MG63 (cell line): Measurements from ENCODE around the gene RAB6A. TPM values are rescaled to one million over a fixed set of nuclear protein-coding genes. Genes with fewer than 3 reads are reported as not detected.
"Not testable (repeated sequence)": the region's sequence is repeated elsewhere in the genome, so short reads cannot be mapped to it uniquely, and the experiment has no call there.

Experiments used
- DNase-seq: peaks from one replicate; pipeline ENCODE4 v3.0.0-alpha.2; 2020
- H3K27me3 ChIP-seq: fragments of 250-450 bp; sonication (Bioruptor Pico); 2 replicates; pipeline ENCODE4 v1.5.1; 2020; ENCODE audit warnings: mild to moderate bottlenecking, moderate library complexity
- H3K36me3 ChIP-seq: fragments of 250-450 bp; sonication (Bioruptor Pico); 2 replicates; pipeline ENCODE4 v1.5.1; 2020; ENCODE audit warnings: mild to moderate bottlenecking, moderate library complexity
- H3K4me3 ChIP-seq: fragments of 250-450 bp; sonication (Bioruptor Pico); 2 replicates; pipeline ENCODE4 v1.5.1; 2020; ENCODE audit warnings: mild to moderate bottlenecking, moderate library complexity
- H3K9me3 ChIP-seq: fragments of 250-450 bp; sonication (Bioruptor Pico); 2 replicates; pipeline ENCODE4 v1.5.1; 2020; ENCODE audit warnings: mild to moderate bottlenecking, moderate library complexity
- total RNA-seq: library from RNA; depleted of rRNA; stranded (reverse); fragments of >200 nt; shearing (Covaris generic); gene quantifications from 2 replicates; pipeline ENCODE4 v1.2.3, GENCODE V29; 2014; ENCODE audit warnings: low replicate concordance; rRNA removed

Gene RAB6A
- 69.1 and 72.2 TPM in 2 replicates for total RNA-seq

- H3K27me3 ChIP-seq: peaks cover 2% of the 10 kb centered on the region; the same call in 1 of the 2 replicates
- peaks cover 8% of the 10 kb centered on the region; the same call in 1 of the 2 replicates for H3K36me3 ChIP-seq
- no peaks in the 10 kb centered on the region for H3K9me3 ChIP-seq
- H3K4me3 ChIP-seq: peak within 1 kb of the TSS; percentile 94
- peak; percentile 100 for DNase-seq
Observed at GRCh38 chr11:73760679-73761402, at the start of gene RAB6A. Gene RAB6A, minus strand, starts transcription at chr11:73761074. Its CDS starts 439 bp downstream, at chr11:73760635.

DNA sequence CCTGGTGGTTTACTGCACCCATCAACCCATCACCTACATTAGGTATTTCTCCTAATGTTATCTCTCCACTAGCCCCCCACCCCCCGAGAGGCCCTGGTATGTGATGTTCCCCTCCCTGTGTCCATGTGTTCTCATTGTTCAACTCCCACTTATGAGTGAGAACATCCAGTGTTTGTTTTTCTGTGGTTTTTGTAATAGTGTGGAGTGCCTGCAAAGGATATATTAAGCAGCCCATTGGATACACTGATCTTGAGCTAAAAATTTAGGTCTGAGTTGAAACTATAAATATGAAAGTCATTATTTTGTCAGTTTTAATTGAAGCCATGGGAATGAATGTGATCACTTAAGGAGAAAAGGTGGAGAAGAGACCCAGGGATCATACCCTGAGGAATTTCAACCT lies 49.8 kb upstream of the RAB6A start:
- DNase-seq: no peak
- no peaks in the 10 kb centered on the region for H3K9me3 ChIP-seq
- H3K4me3 ChIP-seq: no peak overlapping the region
- no peaks in the 10 kb centered on the region for H3K36me3 ChIP-seq
- no peaks in the 10 kb centered on the region for H3K27me3 ChIP-seq

DNA sequence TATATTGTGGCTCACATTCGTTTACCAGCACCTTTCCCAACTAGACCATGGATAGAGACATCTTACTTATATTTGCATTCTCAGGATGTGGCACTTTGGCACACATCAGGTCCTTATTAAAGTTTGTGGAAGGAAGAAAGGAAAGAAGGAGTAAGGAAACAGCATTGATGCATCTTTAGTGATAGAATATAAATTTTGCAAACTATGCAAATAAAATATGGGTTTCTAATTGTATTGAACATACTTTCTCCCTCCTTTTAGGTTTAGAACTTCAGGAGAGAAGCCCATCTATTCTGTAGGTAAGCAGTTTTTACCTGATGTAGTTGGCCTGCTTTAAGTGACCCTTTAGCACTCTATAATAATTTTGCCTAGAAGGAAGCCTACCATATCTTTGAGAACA lies 47.2 kb upstream of the RAB6A start:
- H3K4me3 ChIP-seq: no peak overlapping the region
- no peaks in the 10 kb centered on the region for H3K9me3 ChIP-seq
- no peaks in the 10 kb centered on the region for H3K27me3 ChIP-seq
- no peak for DNase-seq
- H3K36me3 ChIP-seq: no peaks in the 10 kb centered on the region

DNA sequence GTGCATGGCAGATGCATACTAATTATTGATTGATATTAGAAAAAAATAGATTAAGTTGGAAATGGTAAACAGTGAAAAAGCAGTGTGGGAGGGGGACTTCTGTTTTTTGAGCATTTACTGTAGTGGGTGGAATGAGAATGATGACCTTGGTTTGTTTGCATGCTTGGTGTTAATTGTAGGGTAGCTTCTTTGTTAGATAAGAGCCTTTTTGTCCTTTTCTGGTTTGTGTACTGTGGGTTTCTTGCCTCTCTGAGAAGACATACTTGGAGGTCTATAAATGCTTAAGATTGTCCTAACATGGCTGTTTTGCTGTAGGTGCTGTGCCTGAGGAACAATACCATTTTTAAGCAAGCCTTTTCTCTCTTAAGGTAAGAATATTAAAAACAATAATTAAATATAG lies 43.8 kb upstream of the RAB6A start:
- Histone ChIP-seq H3K4me3 (no peak overlapping the region), H3K36me3 (no peaks in the 10 kb centered on the region), H3K27me3 (no peaks in the 10 kb centered on the region), H3K9me3 (no peaks in the 10 kb centered on the region)
- no peak for DNase-seq

- H3K27me3 ChIP-seq: no peaks in the 10 kb centered on the region
Observed at GRCh38 chr11:73801136-73801535, 40.3 kb upstream of the RAB6A start.

GRCh38 chr11:73800276-73800806 lies 39.5 kb upstream of the RAB6A start:
- no peak overlapping the region for H3K4me3 ChIP-seq
- H3K36me3 ChIP-seq: no peaks in the 10 kb centered on the region
- DNase-seq: no peak
- H3K9me3 ChIP-seq: no peaks in the 10 kb centered on the region
- H3K27me3 ChIP-seq: no peaks in the 10 kb centered on the region

More at GRCh38 chr11:73801136-73801535, 40.3 kb upstream of the RAB6A start:
- Histone ChIP-seq H3K36me3 (no peaks in the 10 kb centered on the region), H3K4me3 (no peak overlapping the region), H3K9me3 (no peaks in the 10 kb centered on the region)
- no peak for DNase-seq

DNA sequence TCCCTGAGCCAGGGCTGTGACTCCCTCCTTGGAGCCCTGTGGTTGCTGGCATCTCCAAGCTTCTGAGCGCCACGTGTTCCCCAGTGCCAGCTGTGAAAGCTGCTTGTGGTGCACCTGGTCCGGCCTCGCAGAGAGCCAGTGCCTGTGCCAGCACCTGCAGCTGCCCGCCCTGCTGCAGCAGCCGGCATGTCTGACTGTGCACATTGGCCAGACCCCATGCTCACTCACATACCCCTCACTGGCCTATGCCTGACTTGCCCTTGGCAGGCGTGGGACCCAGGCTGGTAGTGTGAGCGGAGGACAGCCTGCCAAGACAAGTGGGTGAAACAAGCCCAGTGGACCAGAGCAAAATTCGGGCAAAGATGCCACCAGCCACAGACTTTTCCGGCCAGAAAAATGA lies 36.6 kb upstream of the RAB6A start:
- H3K9me3 ChIP-seq: no peaks in the 10 kb centered on the region
- no peak overlapping the region for H3K4me3 ChIP-seq

DNA sequence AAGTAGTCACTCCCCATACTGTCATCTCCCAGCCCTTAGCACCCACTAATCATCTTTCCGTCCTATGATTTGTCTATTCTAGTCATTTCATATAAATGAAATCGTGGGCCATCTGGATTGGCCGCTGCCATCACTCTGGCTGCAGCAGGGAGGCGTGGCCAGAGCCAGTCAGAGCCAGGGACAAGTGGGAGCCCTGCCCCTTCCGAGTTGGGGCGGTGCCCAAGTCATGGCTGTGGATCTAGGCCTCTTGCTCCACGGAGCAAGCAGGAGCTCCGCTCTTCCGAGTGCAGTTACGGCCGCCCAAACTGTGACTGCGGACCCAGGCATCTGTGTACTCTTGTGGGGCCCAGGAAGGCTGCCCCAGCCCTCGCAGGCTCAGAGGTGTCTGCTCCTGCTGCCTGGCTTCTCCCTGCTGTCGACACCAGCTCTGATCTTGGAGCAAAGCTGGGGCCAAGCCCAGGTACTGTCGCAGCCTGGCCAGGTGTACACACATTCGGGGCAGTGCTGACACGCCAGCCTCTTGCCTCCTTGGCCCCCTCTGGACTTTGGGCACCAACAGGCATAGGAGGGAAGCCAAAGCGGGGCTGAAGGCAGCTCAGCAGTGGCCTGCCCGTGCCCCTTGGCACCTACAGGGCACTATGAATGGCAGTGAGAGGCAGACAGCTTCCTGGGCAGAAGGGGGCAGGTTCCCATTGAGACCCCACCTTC lies 35.2 kb upstream of the RAB6A start:
- DNase-seq: no peak
- Histone ChIP-seq H3K9me3 (no peaks in the 10 kb centered on the region), H3K36me3 (peaks cover 6% of the 10 kb centered on the region; the same call in 1 of the 2 replicates), H3K27me3 (no peaks in the 10 kb centered on the region), H3K4me3 (no peak overlapping the region)

More for the DNA sequence above, 36.6 kb upstream of the RAB6A start:
- no peaks in the 10 kb centered on the region for H3K27me3 ChIP-seq
- H3K36me3 ChIP-seq: peaks cover 4% of the 10 kb centered on the region; the same call in 1 of the 2 replicates
- no peak for DNase-seq

- peaks cover 6% of the 10 kb centered on the region for H3K36me3 ChIP-seq
- H3K4me3 ChIP-seq: no peak overlapping the region
- no peaks in the 10 kb centered on the region for H3K27me3 ChIP-seq
- no peaks in the 10 kb centered on the region for H3K9me3 ChIP-seq
- DNase-seq: no peak
Observed at GRCh38 chr11:73792584-73792983, 31.7 kb upstream of the RAB6A start.

DNA sequence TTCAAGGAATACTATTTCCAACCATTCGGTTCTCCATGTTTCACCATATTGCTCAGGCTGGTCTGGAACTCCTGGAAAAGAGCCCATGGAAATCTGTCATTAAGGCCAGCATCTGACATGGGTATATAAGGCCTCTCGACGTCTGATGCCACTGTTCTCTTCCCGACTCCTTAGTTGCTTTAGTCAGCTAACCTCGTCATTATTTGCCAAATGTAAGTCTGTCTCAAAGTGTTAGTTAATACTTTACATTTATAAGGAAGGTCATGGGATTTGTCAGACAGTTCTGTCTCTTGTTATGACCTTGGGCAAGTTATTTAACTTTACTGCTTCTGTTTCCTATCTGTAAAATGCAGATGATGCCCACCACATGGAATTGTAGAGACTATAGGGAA lies 28.4 kb upstream of the RAB6A start:
- no peak for DNase-seq
- Histone ChIP-seq H3K36me3 (peaks cover 6% of the 10 kb centered on the region), H3K27me3 (no peaks in the 10 kb centered on the region), H3K9me3 (no peaks in the 10 kb centered on the region), H3K4me3 (peak overlapping the region; percentile 68)

DNA sequence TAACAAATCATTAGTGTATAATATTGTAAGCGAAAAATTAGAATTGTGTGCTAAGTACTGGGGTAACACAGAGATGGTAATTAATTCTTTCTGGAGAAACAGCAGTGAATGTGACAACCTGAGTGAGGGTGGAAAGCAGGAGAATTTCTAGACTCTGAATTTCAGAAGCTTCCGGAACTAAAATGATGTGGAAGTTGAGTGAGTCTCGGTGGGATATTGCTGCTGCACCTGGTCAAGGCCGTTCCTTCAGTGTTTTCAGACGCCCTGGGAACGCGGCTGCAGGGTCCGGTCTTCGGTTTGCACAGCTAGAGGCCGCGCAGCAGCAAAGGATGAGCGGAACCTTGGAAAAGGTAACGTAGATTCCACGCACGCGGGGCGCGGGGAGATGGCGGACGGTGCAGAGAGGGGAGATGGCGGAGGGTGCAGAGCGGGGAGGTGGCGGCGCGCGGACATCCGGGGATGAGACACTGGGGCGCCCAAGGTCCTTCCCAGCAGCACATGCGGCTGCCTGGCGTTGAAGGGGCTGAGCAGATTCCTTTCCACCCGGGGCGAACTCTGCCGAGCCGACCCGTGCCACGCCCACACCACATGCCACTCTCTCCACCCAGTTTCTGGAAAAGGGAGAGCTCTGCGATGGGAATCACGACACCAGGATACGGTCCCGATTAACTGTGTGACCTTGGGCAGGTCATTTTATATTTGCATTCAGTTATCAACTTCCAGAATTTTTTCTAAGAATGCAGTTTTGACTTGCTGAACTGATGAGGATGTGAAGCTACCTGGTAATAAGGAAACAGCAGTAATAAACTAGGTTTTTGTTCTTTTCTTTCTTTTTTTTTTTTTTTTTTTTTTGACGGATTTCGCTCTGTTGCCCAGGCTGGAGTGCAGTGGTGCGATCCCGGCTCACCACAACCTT lies 27.0 kb upstream of the RAB6A start, which contains the start of gene MRPL48:
TSS of gene MRPL48 (plus strand) at position 232 of the 916 bp plus-strand sequence. CDS start at position 330, 98 bp downstream.
- H3K9me3 ChIP-seq: no peaks in the 10 kb centered on the region
- peak; percentile 98 for DNase-seq
- peak within 1 kb of the TSS; percentile 68 for H3K4me3 ChIP-seq
- no peaks in the 10 kb centered on the region for H3K27me3 ChIP-seq
- H3K36me3 ChIP-seq: peaks cover 6% of the 10 kb centered on the region

GRCh38 chr11:73787051-73787642 lies 26.3 kb upstream of the RAB6A start:
- Histone ChIP-seq H3K4me3 (peak overlapping the region; percentile 68), H3K27me3 (no peaks in the 10 kb centered on the region), H3K9me3 (no peaks in the 10 kb centered on the region), H3K36me3 (no peaks in the 10 kb centered on the region; the same call in 1 of the 2 replicates)
- DNase-seq: no peak

- H3K36me3 ChIP-seq, H3K4me3 ChIP-seq, H3K27me3 ChIP-seq, DNase-seq, H3K9me3 ChIP-seq: not testable (repeated sequence)
Observed at GRCh38 chr11:73785467-73785866, 24.6 kb upstream of the RAB6A start.

- no peak overlapping the region for H3K4me3 ChIP-seq
- no peaks in the 10 kb centered on the region for H3K27me3 ChIP-seq
- no peak for DNase-seq
- no peaks in the 10 kb centered on the region; the same call in 1 of the 2 replicates for H3K36me3 ChIP-seq
- H3K9me3 ChIP-seq: no peaks in the 10 kb centered on the region
Observed at GRCh38 chr11:73784734-73785133, 23.9 kb upstream of the RAB6A start.

DNA sequence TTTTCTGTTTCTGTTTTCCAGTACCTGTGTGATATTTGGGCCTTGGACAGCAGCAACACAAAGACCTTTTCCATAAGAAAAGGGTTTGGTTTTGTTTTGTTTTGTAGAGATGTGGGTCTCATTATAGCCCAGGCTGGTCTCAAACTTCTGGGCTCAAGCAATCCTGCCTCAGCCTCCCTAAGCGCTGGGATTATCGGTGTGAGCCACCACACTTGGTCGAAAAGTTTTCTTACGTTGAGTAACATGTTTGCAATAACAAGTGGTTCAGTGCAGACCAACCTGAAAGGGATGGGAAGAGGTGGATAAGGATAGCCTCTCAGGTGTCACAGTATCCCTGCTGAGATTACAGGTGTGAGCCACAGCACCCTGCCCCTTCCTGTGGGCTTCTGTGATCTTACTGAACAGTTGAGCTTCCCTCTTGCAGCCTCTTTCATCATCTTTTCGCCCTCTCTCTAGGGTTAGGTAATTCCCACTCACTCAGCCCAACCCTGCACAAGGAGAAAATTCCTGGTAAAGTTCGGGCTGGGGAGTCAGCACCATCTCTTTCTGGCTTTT lies 23.3 kb upstream of the RAB6A start:
- no peaks in the 10 kb centered on the region for H3K27me3 ChIP-seq
- H3K9me3 ChIP-seq: no peaks in the 10 kb centered on the region
- no peak overlapping the region for H3K4me3 ChIP-seq
- no peak for DNase-seq
- H3K36me3 ChIP-seq: no peaks in the 10 kb centered on the region
